TTC549 (cell line): ENCODE measurements around the gene NAV2.

Experiments used
- FAIRE-seq: peaks from 2 replicates; lab custom pipeline; 2012; peaks lifted over from hg19 to GRCh38; lab: Jason Lieb, UNC

Gene NAV2

DNA sequence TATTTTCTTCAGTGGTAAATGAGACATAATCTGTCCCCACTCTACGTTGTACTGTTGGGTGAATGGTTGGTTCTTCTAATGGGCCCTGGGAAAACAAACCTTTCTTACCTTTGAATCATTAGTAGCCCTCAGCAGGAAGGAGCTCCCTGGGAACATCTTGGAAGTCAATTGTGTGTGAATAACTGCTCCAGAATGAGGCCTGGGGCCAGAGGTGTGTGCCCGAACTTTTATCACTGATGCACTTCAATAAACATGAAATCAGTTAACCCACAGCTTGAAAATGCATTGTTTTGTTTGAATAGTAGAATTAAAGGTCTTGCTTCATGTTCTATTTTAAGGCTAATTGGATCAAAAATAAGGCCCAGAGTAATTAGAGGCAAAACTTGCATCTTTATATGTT, 67.1 kb downstream of the NAV2 start:
- FAIRE-seq: no peak

DNA sequence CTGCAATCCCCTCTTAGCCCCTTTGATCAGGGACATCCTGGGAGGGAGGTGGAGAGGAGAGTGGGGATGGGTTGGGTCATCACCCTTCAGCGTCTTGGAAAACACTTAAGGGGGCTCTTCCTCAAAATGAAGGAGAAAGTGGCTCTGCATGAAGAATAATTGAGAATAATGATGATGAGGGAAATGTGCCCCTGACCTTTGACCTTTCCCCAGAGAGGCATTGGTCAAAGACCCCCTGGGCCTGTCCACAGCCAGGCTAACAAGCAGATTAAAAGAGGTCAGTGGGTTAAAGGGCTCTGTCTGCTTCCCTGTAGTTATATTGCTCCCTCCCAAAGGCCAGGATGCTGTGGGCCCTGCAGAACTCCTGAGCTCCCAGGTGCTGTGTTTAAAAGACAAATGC, 68.7 kb downstream of the NAV2 start:
- no peak for FAIRE-seq

DNA sequence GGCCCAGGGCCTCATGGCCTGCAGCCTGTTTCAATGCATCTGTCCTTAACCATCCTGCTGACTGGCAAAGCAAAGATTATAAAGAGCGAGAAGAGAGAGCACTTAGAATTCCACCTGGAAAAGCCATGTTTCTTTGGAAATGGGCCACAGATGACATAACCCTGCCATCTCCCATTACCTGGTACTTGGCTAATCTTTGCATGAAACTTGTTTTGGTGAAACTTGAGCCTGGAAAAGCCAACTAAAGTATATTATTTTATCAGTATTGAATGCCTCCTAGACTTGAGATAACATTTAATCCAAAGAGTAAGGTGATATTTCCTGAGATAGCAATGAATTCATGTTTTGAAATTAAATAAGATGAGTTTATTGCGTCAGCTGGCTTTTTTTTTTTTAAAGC, 72.6 kb downstream of the NAV2 start:
- FAIRE-seq: no peak

DNA sequence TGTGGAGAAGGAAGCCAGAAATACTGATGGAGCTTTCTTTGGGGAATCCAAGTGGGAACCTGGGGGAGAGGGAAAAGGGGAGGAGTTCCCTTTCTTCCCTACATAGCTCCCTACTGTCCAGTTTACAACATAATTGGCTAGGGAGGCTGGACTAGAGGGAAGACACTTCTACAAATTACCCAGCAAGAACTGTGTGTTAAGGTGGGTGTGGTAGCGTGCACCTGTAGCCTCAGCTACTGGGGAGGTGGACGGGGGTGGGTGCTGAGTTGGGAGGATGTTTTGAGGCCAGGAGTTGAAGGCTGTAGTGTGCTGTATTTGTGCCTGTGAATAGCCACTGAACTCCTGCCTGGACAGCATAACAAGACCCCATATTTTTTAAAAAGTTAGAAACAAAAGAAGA, 74.0 kb downstream of the NAV2 start:
- no peak for FAIRE-seq

DNA sequence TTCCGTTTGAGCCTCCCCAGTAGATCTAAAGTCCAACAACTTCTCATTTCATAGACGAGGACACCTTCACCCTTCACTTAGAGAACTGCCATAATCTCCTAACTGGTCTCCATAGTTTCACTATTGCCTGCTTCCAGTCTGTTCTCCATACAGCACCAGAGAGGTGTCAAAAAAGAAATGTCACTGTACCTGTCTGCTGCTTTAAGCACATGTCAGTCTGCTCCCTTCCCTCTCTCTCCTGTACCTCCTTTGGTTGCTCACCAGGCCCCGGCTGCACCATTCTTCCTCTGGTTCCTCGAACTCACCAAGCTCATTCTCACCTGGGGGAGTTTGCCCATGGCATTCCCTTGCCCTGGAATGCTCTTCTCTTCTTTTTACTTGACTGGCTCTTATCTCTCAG, 75.8 kb downstream of the NAV2 start:
- no peak for FAIRE-seq

DNA sequence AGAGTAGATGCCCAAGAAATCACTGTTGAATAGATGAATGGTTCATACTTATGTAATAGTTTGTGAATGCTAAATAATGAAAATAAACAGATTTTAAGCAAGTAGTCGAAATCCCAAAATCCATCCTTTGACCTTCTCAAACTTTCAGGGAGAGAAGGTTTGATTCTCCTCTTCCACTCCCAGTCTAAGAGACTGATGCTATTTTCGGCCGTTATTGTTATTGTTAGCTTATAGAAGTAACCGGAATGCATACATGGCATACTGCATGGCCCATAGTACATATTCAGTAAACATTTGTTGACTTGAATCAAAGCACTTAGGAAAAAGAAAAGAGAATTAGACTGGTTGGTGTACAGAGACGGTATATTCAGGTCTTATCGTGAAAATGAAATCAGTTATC, 76.6 kb downstream of the NAV2 start:
- no peak for FAIRE-seq

DNA sequence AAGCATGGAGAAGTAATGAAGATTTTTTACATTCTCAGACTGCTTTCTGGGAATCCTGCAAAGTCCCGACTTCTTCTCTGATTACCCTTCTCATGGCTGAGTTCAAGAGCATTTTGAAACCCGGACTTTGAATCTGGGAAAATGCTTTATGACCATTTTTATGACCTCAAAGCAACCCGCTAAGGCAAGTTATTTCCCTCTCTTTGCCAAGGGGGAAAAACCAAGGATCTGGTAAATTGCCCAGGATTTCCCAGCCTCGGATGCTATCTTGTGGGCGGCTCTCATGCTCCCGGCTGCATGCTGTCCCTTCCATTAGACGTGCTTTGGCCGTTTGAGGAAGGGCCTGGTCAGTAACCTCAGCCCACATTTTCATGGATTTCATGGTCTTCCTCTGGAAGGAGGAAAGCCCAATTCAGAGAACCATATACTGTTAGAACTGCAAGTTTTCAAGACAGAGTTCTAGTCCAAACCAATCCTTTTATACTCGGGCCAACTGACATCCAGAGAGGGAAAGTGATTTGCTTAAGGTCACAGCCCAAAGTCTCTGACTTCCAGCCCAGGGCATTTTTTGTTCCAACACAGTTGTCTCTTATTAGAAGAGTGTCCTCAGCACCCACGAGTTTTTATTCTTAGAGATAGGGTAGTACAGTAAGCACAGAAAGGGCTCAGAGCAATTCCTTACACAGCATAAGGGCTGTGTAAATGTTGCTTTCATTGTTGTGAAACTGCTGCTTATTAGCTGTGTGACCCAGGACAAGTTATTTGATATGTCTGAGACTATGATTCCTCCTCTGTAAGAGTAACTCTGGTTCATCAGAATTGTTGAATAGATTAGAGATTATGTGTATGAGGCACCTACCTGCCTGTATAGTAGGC, 77.4 kb downstream of the NAV2 start:
- FAIRE-seq: no peak

DNA sequence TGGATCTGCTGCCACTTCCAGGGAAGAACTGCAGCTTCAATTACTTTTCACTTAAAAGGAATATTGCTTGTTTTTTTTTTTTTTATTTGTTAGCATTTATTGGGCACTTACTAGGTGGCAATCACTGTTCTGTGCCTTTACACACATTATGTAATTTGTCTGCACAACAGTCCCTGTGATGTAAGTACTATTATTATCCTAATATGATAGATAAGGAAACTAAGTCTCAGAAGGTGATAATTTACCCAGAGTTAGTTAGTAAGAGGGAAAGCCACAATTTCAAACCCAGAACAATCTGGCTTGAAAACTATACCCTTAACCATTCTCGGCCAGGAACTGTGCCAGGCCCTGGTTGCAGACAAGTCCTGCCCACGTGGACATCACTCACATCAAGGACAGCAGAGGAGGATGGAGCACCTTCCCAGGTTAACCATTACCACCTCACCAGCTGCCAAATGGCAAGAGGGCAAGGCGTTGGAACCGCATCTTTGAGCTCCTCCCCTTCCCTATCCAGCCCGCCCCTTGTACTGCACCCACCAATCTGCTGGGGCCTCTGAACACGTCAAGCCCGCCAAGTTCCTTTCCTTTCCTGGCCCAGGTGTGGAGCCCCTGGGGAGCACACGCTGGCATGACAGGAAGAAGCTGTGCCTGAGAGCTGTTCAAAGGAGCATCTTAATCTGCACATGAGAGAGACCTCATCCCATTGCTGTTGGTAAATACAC, 78.4 kb downstream of the NAV2 start:
- no peak for FAIRE-seq

DNA sequence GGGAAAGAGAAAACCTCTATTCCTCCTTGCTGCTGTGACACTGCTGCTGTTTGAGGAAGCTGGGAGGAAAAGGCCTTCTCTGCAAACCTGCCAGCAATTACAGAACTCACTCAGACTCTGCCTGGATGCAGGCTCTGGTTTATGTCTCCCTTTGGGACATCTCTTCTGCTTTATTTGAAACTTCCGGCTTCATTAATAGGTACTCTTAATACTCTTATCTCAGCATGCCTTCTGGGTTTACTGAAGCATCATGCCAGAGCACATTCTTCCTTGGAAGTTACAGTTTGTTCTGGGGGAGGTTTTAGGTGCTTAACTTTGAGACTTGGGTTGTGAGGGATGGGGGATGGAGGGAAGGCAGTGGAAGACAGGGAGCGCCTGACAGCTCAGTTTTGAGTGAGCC, 79.9 kb downstream of the NAV2 start:
- FAIRE-seq: no peak

DNA sequence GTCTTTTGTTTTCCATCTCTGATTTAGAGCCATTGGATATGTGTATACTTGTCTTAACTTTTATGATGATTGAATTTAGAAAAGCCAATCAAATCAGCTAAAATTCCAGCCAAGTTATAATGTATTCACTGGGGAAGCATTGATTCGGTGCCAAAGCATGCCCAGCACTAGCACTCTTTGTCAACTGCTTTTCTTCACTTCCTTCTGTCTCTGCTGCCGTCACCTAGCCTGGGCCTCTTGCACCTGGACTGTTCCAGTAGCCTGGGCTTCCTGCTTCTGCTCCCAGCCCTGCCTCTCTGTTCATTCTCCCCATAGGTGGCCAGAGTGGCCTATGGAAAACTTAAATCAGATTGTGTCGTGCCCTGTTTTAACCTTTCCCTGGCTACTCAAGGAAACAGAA, 80.7 kb downstream of the NAV2 start:
- no peak for FAIRE-seq

DNA sequence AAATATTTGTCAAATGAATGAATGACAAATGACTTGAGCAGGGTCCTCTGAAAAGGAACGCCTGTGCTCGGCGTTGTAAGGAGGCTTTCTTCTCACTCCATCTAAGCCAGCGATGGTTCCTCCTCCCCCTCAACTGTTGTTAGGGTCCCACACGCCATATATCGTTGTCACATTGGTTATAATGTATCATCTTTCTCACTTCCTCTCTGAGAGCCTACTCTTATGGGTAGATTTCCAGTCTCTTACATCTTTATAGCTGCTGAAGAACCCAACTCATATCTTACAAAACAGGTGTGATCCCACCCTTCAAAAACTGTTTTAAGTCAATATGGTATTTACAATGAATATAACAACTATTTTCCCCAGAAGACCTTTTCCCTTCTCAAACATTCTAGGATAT, 81.5 kb downstream of the NAV2 start:
- no peak for FAIRE-seq

DNA sequence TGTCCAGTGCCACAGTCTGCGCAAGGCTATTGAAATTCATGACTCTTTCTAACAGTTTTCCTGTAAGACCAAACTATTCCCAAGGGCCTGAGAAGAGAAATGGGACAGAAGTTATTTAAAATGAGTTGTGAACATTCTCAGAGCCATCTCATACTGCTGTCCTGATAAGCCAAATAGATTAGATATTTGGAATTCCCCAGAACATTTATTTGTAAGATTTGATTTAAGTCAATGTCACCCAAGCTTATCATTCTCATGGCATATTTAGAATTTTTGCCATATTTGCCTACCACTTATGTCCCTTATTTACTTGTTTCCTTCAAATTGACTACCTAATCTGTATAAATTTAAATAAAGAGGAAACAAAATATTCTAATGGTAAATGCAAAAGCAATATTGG, 82.4 kb downstream of the NAV2 start:
- FAIRE-seq: no peak

DNA sequence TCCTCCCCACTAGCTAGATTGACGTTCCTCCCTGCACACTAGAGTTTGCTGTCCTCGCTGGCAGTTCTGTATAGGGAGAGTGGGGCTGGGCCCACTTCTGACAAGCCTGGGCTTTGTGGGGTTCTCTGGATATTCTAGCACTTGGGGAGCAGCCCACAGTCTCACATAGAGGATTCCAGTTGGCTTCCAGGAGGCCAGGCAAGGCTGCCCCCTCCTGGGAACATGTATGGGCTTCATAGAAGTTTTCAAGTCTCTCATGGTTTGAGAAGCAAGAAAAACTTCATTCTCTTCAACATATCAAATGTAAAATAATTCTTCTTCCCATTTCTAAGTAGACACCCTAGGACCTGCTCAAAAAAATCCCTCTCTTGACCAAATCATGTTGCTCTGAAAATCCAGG, 87.5 kb downstream of the NAV2 start:
- no peak for FAIRE-seq

DNA sequence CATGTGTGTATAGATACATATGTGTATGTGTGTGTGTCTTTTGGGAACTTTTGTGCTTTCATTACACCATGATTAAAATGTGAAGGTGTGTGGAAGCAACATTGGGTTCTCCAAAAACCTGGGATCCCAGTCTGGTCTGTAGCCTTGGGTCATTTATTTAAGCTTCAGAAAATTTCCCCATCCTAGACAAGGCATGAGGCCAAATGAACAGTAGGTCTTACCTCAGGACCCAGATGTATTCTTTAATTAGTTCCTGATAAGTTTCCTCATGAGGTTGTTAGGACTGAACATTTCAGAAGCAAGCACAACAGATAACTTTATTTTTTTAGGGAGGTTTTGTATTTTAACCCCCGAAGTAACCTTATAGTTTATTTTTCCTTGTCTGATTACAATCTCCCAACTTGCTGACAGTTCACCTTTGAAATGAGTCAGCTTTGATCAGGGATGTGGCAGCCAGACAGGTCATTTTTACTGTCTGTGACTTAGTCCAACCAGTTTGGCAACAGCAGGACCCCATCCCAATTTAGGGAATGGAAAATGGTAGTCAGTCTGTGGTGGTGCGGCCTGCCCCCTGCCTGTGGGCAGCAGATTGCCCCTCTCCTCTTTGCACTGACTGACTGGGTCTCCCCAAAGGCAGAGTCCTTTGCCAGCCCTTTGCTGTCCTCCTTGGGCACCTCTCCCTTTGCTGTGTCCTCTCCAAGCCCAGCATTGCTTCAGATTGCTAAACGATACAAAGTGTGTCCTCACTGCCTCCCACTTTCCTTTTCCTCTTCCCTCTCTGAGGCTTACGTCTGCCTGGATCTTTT, 88.3 kb downstream of the NAV2 start:
- FAIRE-seq: no peak

DNA sequence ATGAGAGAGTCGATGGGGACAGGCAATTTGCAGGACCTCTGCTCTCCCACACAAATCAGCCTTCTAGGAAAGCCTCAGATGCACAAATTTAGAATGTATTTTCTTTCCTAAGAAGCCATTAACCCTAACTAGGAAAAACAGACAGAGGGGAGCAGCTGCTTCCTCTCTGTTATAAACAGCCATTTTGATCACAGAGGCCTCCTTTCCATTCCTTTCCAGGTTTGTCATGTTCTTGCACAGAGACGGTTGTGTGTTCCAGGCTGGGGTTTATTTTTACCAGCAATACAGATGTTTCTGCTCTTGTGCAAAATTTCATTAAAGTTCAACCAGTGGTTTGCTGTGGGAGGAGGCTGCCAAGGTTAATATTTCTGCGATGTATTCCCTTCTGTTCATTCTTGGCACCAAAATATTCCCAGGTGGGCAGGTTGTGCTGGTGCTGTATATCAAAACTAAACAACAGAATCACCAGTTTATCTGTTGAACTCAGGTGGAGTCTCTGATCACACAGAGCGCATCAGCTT, 90.2 kb downstream of the NAV2 start:
- FAIRE-seq: no peak

DNA sequence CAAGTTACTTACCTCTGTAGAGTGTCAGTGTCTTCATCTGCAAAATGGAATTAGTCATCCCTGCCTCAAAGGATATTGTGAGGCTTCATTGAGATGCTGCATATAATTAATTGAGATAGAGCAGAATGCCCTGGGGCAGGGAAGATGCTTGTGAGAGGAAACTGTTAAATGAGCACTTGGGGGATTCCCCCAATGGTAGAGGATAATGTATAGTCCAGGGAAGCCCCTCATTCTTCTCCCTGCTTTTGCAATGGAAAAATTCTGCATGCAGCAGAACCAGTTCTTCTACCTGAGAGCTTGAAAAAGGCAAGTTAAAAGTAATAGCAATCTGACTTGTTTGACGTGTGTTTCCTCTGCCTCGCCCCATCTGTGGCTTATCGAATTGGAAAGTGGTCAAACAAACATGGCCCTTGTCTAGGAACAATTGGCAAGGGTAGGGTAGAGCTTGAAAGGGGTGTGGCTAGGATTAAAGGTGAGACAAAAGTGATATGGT, 90.9 kb downstream of the NAV2 start:
- FAIRE-seq: no peak

DNA sequence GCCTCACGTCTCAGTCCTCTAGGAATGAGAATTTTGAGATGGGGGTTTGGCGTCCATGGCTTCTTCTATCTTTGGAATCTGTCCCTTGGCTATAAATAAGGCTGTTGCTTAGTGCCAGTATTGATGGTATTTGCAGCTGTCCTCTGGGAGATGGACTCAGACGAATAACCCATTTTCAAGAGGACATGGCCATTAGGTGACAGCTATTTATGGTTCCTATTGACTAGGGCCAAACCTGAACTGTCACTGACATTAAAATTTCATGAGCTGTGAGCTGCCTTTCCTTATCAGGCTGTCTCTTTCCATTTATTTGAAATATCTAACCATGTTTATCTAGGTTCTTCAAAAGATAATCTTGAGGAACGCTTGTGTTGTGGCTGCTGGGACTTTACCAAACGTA, 92.7 kb downstream of the NAV2 start:
- no peak for FAIRE-seq

DNA sequence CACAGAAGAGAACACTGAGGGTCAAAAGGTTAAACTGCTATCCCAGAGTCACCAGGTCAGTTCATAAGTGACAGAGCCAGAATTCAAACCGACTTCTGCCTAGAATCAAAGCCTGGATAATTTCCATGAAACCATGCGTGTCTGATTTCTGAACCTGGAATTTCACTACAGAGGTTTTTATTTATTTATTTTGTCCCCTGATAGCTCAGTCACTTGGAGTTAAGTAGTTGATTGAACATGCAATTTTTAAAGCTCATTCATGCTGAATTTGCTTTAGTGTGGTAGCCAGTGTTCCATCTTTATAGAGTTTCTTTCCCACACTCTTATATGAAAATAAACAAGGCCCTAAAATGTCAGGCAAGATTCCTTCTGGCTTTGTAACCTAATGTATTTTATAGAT, 93.2 kb downstream of the NAV2 start:
- no peak for FAIRE-seq

DNA sequence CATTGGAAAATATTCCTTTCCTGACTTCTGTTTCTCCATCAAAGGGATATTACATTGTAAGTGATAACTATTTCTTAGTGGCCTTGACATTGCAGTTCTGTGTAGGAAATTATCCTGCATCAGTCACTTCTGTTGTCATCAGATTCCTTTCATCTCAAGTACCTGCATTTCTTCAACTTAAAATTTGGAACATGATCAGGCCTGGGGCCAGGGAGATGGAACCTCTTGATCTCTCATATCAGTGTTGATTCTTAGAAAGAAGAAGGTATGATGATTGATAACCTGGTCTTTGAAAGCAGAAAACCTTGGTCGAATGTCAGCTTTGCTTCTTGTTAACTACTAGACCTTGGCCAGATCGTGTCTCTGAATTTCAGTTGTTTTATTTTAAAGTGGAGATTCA, 93.6 kb downstream of the NAV2 start:
- FAIRE-seq: no peak

DNA sequence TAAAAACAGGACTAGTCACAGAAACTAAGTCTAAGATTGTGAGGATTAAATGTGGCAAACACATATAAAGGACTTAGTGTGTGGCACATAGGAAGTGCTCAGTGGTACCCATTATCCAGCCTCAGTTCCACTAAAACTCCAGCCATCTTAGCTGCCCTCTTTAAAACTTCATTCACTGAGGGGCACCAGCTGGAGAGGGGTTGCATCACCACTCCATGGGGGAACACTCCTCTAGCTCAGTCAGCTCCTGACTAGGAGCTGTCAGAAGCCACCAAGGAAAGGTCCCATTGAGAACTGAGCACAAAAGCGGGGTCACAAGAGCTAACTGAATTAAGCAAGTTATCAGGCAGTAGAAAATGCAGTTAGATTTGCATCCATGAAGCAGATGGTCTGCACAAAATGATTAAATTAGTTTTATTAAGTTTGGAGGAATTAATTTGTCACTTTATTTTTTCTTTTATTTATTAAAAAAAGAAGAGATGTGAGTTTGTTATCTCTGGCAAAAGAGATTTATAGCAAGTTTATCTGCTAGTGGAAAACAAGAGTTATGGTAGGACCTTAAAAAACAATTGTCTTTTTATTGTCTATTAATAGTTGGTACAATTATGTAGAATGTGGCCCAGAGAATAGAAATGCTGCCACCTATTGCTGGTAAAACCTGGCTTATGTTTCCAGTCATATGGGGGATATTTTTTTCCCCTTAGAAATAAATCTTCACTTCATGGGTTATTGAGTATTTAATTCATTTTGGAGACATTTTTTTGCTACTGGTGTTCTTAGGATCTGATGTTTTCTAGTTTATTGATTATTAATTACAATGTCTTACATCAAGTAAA, 95.7 kb downstream of the NAV2 start:
- no peak for FAIRE-seq

DNA sequence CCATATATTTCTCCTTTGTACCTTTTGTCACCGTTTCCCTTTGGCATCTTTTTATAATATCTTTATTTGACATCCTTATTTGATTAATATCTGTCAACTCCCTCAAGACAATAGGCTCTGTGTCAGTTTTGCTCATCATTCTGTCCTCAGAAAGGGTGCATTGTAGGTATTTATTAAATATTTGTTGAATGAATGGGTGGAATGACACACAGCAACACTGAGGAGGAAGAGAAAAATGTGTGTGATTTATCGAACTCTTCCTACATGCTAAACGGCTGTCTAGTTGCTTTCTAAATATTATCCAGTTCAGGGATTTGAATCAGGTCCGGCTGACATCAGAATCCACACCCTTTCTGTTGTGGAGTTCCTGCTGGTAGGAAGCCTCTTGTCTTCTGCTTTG, 98.2 kb downstream of the NAV2 start:
- no peak for FAIRE-seq

DNA sequence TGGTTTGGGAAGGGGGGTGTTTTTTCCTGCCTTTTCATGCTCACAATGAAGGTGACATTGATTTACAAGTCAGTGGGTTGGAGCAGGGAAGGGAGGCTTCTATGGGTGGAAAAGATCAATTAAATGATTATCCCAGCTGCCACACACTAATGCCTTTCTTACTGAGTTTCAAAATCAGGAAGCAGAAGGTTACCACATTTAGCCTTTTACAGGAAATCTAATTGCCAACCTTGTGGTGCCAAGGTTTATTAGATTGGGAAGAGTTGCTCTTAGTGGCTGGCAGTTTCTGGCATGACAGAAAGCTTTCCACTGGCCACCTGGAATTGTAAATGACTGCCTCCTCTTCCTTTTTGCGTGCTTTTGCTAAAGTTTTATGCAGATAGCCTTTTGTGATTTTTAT, 98.7 kb downstream of the NAV2 start:
- FAIRE-seq: no peak
